ENCODE data around the gene KLHL11.
"Not testable (repeated sequence)": the region's sequence is repeated elsewhere in the genome, so short reads cannot be mapped to it uniquely, and the experiment has no call there.

The KLHL11 gene

GRCh38 chr17:41888332-41888965 lies 23.2 kb upstream of the KLHL11 start:
- FAIRE-seq = no peak

- no peak for FAIRE-seq
Measured at GRCh38 chr17:41885733-41886132, 20.5 kb upstream of the KLHL11 start.

GRCh38 chr17:41882756-41883155 lies 17.5 kb upstream of the KLHL11 start:
- no peak for FAIRE-seq

- FAIRE-seq = no peak
Measured at GRCh38 chr17:41880130-41880529, 14.9 kb upstream of the KLHL11 start.

GRCh38 chr17:41874293-41874670 lies 9.1 kb upstream of the KLHL11 start:
- not testable (repeated sequence) for FAIRE-seq

- FAIRE-seq = no peak
Measured at GRCh38 chr17:41873559-41874292, 8.5 kb upstream of the KLHL11 start.

- no peak for FAIRE-seq
Measured at GRCh38 chr17:41871789-41872188, 6.6 kb upstream of the KLHL11 start.

- FAIRE-seq = no peak
Measured at GRCh38 chr17:41870627-41871026, 5.4 kb upstream of the KLHL11 start.

GRCh38 chr17:41870097-41870496 lies 4.9 kb upstream of the KLHL11 start:
- no peak for FAIRE-seq

- no peak for FAIRE-seq
Measured at GRCh38 chr17:41869426-41869825, 4.2 kb upstream of the KLHL11 start.

- no peak for FAIRE-seq
Measured at GRCh38 chr17:41868568-41868967, 3.3 kb upstream of the KLHL11 start.

GRCh38 chr17:41865596-41865893 lies 322 bp upstream of the KLHL11 start:
- FAIRE-seq = no peak

GRCh38 chr17:41864498-41864835 lies 756 bp downstream of the KLHL11 start:
- FAIRE-seq = no peak

- FAIRE-seq = no peak
Measured at GRCh38 chr17:41863074-41863848, 2.0 kb downstream of the KLHL11 start.

- FAIRE-seq = no peak
Measured at GRCh38 chr17:41860254-41860931, 4.8 kb downstream of the KLHL11 start.

- not testable (repeated sequence) for FAIRE-seq
Measured at GRCh38 chr17:41851382-41851781, 13.8 kb downstream of the KLHL11 start.

GRCh38 chr17:41849251-41849990 lies 15.8 kb downstream of the KLHL11 start:
- no peak for FAIRE-seq

- no peak for FAIRE-seq
Measured at GRCh38 chr17:41848788-41849187, 16.4 kb downstream of the KLHL11 start.

GRCh38 chr17:41844971-41845370 lies 20.3 kb downstream of the KLHL11 start:
- FAIRE-seq = no peak

GRCh38 chr17:41840781-41841180 lies 24.4 kb downstream of the KLHL11 start:
- not testable (repeated sequence) for FAIRE-seq

GRCh38 chr17:41839448-41839847 lies 25.8 kb downstream of the KLHL11 start:
- FAIRE-seq = not testable (repeated sequence)

GRCh38 chr17:41837761-41838538 lies 27.3 kb downstream of the KLHL11 start, which contains the start of gene KLHL10:
Gene KLHL10, plus strand, starts transcription at chr17:41837825. Its CDS starts 108 bp downstream, at chr17:41837933.
- no peak for FAIRE-seq
